G401.6 (cell line): ENCODE measurements around the gene SBNO2.

Source experiments
- FAIRE-seq: peaks from 2 replicates; lab custom pipeline; 2012; peaks lifted over from hg19 to GRCh38; lab: Jason Lieb, UNC

The SBNO2 gene

DNA sequence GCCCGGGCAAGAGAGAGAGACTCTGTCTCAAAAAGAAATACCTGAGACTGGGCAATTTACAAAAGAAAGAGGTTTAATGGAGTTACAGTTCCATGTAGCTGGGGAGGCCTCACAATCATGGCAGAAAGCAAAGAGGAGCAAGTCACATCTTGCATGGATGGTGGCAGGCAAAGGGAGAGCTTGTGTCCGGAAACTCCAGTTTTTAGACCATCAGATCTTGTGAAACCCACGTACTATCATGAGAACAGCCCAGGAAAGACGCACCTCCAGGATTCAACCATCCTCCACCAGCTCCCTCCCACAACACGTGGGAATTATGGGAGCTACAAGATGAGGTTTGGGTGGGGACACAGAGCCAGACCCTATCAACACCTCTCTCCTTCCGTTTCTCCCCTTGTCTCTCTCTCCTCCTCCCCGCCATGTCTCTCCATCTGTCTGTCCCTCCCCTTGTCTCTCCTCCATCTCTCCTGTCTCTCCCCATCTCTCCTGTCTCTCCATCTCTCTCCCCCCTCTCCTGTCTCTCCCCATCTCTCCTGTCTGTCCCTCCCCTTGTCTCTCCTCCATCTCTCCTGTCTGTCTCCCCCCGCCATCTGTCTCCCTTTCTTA is 88.9 kb downstream of the SBNO2 start:
- FAIRE-seq = no peak

DNA sequence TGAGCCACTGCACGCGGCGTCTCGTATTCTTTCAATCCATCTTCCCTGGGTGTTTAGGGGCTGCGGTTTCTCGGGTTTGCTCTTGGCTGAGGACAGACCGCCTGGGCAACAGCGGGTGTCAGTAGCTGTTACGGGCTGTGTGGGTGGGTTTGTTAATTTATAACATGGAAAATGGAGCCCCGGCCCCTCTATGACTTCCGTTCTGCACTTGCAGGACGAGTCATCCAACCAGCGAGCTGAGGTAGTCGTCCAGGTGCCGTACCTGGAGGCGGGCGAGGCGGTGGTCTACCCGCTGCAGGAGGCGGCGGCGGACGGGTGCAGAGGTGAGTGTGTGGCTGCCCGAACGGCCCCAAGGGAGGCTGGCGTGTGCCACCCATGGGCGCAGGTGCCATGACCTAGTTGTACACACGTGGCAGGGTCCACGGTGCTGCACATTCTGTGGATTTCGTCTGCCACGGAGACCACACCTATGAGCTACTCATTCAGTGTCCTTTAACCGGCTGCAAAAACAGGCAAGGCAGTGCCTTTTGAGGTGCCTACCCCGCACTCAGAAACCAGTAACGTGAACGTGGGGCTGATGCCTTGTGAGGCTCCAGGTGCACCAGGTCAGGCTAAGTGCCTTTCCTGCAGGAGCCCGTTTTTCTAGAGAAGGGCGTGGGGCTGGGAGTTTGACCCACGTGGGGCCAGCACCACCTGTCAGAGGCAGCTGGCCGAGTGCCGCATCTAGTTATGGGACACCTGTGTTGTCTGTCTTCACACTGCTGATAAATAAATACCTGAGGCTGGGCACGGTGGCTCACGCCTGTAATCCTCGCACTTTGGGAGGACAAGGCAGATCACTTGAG is 89.8 kb downstream of the SBNO2 start:
- FAIRE-seq = no peak

DNA sequence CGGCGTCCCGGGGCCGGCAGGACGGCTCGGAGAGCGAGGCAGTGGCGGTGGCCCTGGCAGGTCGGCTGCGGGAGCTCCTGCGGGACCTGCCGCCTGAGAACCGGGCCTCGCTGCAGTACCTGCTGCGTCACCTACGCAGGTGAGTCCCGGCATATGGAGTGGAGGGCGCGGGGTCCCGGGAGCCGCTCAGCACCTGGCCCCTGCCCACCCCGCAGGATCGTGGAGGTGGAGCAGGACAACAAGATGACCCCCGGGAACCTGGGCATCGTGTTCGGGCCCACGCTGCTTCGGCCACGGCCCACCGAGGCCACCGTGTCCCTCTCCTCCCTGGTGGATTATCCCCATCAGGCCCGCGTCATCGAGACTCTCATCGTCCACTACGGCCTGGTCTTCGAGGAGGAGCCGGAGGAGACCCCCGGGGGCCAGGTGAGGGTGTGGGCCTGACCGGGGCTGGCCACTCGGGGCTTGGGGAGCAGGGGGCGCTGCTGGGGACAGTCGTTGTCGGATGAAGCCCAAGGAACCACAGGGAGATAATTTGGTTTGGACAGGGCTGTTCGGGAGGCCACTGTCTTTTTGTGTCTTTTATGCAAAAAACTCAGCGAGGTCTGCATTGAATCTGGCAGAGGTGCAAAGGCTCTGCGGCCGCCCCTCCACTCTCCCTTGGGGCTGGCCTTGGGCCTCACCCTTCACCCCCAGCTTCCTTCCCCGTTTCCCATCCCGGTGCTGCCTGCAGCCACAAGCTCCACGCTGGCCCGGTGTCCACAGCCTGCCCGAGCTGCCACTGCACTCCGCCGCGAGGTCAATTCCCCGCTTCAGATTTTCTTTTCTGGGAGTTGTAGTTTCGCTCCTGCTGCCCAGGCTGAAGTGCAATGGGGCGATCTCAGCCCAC is 90.9 kb downstream of the SBNO2 start:
- FAIRE-seq = no peak

DNA sequence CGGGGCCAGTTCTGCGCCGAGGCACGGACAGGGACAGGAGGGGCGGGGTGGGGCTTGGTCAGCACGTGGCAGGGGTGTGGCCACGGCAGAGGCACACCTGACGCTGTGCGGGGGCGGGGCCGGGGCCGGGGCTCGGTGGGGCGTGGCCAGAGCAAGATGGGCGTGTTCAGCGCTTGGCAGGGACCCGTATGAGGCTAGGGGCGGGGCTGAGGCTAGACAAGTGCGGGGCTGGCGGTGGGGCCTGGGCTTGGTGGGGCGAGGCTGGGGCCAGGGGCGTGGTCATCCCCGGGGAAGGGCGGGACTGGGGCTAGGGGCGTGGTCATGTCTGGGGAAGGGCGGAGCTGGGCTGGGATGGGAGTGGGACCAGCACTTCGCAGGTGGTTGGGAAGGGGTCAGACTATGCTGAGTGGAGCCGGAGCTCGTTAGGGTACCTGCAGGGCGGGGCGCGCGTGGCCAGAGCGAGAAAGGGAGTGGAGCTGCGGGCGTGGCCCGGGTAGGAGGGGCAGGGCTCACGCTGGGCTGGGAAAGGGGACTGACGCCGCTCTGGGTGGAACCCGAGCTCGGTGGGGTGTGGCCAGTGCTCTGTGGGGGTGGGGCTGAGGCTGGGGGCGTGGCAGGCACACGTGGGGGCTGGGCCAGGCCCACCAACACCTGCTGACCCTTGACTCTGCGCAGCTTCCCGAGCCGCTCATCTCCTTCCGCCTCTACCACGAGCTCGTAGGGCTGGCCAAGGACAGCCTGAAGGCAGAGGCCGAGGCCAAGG is 91.7 kb downstream of the SBNO2 start:
- FAIRE-seq = no peak

DNA sequence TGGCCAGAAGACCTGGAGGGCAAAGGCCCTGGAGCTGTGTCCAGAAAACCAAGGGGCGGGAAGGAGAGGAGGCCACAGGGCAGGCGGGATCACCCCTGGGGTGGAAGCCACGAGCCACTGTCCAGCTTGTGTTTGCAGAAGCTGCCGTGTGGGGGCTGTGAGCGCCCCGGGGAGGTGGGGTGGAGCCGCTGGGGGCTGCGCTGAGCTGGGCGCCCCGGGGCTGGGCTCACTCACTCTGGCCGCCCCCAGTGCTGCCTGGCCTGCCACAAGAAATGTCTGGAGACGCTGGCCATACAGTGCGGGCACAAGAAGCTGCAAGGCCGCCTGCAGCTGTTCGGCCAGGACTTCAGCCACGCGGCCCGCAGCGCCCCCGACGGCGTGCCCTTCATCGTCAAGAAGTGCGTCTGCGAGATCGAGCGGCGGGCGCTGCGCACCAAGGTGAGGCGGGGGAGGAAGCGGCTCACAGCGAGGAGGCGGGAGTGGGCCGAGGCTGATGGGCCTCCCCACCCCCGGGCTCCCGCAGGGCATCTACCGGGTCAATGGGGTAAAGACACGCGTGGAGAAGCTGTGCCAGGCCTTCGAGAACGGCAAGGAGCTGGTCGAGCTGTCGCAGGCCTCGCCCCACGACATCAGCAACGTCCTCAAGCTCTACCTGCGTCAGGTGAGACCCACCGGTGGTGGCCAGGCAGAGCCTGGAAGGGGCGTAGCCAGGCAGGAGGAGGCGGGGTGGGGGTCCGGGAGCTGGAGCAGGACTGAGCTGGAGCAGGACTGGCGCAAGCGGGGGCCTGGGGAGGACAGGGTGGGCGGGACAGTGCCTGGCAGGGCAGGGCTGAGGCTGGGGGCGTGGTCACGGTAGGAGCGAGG is 92.5 kb downstream of the SBNO2 start:
- FAIRE-seq = no peak

DNA sequence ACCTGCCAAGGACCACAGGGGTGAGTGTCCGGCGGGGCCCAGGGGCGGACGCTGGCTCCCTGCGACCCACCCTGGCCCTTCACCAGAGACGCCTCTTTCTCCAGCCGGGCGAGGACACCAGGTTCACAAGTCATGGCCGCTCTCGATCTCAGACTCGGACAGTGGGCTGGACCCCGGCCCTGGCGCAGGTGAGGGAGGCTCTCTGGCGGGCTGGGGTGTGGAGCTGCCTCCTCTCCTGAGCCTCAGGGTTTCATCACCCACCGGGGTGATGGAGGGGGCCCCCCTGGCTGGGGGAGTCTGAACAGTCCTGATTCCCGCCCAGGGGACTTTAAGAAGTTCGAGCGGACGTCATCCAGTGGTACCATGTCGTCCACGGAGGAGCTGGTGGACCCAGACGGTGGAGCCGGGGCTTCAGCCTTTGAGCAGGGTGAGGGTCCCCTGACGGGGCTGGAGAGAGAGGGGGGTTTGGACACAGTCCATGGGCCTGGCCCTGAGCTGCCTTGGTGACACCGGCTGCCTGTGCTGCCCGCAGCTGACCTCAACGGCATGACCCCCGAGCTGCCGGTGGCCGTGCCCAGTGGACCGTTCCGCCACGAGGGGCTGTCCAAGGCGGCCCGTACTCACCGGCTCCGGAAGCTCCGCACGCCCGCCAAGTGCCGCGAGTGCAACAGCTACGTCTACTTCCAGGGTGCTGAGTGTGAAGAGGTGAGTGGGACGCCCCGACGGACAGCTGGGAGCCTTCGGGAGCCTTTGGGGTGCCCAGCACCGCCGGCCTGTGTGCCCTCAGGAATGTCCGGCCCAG is 93.5 kb downstream of the SBNO2 start:
- no peak for FAIRE-seq

DNA sequence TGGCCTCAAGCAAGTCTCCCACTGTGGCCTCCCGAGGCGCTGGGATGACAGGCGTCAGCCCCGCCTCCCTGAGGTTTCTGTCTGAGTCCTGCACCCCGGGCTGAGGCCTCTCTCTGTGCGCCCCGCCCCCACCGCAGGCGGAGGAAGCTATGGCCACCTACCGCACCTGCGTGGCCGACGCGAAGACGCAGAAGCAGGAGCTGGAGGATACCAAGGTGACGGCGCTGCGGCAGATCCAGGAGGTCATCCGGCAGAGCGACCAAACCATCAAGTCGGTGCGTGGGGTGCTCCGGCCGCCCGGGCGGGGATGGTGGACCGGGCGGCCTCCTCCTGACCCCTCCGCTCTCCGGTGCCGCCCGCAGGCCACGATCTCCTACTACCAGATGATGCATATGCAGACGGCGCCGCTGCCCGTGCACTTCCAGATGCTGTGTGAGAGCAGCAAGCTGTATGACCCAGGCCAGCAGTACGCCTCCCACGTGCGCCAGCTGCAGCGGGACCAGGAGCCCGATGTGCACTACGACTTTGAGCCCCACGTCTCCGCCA is 94.4 kb downstream of the SBNO2 start:
- FAIRE-seq = no peak

DNA sequence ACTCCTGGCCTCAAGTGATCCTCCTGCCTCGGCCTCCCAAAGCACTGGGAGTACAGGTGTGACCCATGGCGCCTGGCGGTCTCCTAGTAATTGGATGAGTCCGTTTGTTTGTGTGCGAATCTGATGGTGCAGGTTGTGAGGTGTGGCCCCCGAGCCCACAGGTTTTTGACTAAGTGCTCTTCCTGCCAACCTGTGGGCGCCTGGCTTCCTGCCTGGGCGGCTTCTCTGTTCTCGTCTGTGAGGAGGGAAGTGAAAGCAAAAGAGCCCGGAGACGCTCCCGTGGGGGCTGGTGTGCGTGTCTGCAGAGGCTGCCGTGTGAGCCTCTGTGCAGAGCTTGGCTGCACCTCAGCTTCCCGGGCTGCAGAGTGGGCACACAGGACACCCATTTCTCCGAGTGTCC is 97.1 kb downstream of the SBNO2 start:
- FAIRE-seq = no peak

DNA sequence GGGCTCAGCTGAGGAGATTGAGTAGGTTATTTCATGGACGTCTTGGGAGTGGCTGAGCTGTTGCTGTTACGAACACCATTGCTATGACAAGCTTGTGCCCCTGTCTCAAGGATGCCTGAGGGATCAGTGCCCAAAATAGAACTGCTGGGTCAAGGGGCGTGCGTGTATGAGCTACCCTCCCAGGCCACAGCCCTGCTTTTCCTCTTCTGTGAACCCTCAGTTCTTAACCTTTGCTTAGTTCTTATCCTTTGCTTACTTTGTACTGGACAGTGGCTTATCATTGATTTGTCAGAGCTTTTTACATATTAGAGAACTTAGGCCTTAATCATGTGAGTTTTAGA is 98.1 kb downstream of the SBNO2 start:
- no peak for FAIRE-seq

DNA sequence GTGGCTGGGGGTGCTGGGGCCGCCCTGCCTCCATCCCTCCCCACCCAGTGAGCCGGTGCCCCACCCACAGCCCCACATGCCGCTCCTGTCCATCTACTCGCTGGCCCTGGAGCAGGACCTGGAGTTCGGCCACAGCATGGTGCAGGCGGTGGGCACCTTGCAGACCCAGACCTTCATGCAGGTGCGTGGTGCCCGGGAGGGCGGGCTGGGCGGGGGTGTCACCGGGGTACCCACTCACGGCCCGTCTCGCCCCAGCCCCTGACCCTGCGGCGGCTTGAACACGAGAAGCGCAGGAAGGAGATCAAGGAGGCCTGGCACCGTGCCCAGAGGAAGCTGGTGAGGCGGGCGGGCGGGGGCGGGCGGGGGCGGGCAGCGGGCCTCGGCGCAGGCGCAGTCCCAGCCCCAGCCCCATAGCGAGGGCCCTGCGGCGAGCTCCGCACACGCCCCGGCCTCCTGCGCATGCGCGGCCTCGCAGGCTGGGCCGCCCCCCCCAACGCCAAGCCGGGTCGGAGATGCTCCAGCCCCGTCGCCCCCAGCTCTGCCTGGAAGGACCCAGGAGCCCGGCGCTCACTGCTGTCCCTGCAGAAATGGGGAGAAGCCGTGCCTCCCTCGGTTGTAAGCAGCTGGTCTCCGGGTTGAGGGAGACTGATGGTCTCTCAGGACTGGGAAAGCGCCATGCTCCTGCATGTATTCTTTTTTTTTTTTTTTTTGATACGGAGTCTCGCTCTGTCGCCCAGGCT is 99.4 kb downstream of the SBNO2 start:
- FAIRE-seq = no peak

DNA sequence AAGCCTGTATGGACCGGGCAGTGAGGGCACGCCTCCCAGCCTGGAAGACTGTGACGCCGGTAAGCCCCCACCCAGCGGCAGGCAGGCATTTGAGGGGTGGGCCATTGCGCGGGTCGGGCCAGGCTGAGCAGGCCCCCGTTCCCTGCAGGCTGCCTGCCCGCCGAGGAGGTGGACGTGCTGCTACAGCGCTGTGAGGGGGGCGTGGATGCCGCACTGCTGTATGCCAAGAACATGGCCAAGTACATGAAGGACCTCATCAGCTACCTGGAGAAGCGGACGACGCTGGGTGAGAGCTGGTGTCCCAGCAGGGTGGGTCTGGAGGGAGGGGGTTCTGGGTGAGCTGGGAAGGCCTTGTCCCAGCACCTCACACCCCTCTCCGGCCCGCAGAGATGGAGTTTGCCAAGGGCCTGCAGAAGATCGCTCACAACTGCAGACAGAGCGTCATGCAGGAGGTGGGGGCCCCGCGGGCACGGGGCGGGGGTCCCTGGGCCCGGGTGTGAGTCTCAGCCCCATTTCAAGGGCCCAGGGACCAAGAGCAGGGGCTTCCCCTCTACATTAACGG is 100.0 kb downstream of the SBNO2 start:
- FAIRE-seq = no peak

DNA sequence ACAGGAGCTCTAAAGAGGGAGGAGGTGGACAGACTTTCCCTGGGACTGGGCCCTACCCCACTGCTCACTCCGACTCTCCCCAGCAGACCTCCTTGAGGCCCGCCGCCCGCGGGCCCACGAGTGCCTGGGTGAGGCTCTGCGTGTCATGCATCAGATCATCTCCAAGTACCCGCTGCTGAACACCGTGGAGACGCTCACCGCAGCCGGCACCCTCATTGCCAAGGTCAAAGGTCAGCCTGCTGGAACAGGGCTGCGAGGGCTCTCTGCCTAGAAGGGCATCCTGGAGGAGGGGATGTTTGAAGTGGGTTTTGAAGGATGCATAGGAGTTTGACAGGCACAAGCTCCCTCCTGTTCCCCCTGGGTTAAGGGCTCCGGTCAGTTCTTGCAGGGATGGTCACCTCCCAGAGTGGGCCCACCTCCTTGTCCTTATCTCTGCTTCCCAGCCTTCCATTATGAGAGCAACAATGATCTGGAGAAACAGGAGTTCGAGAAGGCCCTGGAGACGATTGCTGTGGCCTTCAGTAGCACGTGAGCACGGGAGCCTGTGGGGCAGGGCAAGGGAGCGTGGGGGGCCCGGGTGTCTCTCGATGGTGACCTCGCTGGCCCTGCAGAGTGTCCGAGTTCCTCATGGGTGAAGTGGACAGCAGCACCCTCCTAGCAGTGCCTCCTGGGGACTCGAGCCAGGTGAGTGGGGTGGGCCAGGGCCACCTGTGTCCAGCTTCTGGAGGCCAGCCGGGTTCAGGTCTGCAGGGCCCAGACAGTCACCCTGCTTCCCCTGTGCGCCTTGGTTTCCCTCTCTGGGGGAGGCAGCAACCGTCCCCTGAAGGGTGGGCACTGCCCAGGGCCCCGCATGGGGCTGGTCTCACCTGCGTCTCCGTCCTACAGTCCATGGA is 100.8 kb downstream of the SBNO2 start:
- FAIRE-seq = no peak

DNA sequence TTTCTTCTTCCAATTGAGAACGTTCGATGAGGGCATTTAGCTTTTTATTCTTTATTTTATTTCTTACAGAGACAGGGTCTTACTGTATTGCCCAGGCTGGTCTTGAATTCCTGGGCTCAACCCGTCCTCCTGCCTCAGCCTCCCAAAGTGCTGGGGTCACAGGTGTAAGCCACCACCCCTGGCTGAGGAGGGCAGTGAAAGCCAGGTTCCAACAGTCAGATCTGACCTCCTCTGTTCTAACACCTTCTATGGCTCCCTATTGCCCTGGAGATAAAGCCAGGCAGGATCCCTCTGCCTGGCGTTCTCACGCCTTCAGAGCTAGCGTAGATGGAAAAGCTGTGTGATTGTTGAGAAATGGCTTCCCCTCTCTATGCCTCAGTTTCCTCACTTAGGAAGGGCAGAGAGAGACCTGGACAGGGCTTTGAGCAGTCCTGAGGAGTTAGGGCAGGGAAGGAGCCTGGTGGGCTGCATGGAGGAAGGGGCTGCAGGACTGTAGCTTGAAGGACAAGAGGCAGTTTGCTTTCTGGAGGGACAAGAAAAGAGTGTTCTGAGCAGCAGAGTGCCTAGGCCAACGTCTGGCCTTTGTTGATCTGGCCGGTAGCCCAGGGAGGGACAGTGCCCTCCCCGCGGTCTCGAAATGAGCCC is 101.6 kb downstream of the SBNO2 start:
- FAIRE-seq = no peak

DNA sequence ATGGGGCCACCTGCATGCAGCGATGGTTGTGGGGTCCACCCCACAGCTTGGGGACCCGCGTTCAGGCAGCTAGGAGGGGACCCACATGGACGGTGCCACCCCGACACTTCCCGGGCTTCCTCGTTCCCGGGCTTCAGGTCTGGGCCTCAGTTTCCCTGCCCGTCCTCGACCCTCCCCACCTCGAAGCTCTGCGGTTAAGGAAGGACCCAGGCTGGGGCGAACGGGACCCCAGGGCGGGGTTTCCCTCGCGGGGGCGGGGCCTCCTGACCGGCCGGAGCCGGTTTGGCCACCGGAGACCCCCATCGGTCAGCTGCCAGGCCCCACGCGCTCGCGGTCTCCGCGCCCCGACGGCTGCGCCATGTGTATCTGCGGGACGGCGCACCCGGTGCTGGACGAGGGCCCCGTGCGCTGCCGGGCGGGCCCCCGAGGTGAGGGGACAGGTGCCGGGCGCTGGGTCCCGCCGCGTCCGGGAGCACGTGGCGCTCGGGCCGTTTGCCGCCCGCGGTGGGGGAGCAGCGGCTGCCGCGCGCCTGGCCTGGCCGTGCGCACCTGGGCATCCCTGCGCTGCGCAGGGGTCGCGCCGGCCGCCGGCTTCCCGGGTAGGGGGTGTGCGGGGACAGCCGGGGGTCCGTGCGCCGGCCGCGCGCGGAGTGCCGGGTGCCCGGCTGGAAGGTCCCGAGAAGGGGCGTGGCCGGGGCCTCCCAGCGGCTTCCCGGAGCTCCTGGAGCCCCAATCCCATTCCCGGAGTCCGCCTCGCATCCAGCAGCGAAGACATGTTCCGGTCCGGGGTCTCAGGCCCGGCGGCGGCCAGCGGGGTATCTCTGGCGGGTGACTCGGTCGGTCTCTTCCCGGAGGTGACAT is 102.9 kb downstream of the SBNO2 start:
- no peak for FAIRE-seq

DNA sequence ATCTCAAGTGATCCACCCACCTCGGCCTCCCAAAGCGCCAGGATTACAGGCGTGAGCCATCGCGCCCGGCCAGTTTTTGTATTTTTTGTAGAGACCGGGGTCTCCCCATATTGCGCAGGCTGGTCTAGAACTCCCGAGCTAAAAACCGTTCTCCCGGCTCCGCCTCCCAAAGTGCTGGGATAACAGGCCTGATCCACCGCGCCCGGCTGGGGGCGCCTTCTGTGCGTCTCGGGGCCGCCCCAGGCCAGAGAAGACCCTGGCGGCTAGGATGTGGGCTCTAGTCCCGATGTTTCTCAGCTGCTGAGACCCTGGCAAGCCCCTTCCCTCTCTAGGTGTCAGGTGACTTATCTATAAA is 103.5 kb downstream of the SBNO2 start:
- peak; percentile 69 for FAIRE-seq

DNA sequence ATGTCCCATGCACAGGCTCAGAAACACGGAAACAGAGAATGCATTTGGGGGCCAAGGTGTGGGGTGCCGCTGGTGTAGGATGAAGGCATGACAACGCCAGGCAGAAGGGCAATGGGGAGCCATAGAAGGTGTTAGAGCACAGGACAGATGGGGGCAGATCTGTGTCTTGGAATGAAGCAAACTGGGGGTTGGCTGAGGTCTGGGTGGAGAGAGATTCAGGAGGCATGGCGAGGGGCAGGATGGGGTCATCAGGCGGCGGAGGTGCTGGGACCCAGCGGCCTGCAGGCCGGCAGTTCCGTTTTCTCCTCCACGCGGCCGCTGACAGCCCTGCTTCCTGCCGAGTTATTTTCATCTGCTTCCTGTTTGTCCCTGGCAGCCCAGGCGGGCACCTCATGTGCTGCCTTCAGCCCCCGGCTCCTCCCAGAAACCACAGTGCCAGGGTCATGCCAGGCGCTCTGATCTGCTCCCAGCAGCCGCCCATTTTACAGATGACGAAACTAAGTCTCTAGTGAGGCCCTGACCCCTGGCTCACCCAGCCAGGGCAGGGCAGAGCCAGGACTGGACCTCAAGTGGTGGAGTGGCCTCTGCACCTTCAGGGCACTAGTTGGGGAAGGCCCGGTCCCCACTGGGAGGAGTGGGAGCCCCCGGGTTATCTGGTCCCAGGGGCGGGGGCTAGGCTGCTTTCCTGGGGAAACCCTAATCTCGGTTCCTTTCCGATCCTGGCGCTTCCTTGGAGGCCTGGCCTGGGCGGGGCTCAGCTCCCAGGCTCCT is 104.9 kb downstream of the SBNO2 start:
- no peak for FAIRE-seq
